GM20000 (cell line): ENCODE data around the gene SERINC5.

ENCODE experiments used
- DNase-seq: peaks from one replicate; pipeline ENCODE4 v3.0.0; 2012; ENCODE audit warnings: low spot score
- TF ChIP-seq, protein P1 (sequence below): IDR thresholded peaks from 2 replicates; pipeline ENCODE4 v1.5.1; 2012; ENCODE audit warnings: mild to moderate bottlenecking, control low read depth; ENCODE audit errors: extremely low read depth, missing control alignments

The SERINC5 gene

GRCh38 chr5:80243567-80243966, 12.3 kb downstream of the SERINC5 start:
- DNase-seq, result no peak
- TF ChIP-seq, protein P1, sequence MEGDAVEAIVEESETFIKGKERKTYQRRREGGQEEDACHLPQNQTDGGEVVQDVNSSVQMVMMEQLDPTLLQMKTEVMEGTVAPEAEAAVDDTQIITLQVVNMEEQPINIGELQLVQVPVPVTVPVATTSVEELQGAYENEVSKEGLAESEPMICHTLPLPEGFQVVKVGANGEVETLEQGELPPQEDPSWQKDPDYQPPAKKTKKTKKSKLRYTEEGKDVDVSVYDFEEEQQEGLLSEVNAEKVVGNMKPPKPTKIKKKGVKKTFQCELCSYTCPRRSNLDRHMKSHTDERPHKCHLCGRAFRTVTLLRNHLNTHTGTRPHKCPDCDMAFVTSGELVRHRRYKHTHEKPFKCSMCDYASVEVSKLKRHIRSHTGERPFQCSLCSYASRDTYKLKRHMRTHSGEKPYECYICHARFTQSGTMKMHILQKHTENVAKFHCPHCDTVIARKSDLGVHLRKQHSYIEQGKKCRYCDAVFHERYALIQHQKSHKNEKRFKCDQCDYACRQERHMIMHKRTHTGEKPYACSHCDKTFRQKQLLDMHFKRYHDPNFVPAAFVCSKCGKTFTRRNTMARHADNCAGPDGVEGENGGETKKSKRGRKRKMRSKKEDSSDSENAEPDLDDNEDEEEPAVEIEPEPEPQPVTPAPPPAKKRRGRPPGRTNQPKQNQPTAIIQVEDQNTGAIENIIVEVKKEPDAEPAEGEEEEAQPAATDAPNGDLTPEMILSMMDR, result no peak

DNA sequence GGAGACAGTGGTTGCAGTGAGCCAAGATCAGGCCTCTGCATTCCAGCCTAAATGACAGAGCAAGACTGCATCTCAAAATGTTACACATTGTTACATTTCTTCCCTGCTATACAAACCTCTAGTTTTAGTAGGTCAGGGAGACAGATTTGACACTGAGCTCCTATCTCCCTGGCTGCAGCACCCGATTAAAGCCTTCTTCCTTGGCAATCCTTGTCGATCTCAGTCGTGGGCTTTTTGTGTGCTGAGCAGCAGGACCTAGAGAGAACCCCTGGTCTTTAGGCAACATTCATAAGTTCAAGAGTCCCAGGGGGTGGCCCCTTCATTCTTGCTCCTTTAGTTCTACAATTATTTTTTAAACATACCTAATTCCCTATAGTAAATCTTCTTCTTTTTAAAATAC, 13.0 kb downstream of the SERINC5 start:
- DNase-seq, result no peak
- TF ChIP-seq, protein P1, result no peak

GRCh38 chr5:80240368-80240986, 15.4 kb downstream of the SERINC5 start:
- no peak for DNase-seq
- TF ChIP-seq, protein P1, result no peak

GRCh38 chr5:80239680-80240367, 16.0 kb downstream of the SERINC5 start:
- DNase-seq, result no peak
- TF ChIP-seq, protein P1, result no peak

DNA sequence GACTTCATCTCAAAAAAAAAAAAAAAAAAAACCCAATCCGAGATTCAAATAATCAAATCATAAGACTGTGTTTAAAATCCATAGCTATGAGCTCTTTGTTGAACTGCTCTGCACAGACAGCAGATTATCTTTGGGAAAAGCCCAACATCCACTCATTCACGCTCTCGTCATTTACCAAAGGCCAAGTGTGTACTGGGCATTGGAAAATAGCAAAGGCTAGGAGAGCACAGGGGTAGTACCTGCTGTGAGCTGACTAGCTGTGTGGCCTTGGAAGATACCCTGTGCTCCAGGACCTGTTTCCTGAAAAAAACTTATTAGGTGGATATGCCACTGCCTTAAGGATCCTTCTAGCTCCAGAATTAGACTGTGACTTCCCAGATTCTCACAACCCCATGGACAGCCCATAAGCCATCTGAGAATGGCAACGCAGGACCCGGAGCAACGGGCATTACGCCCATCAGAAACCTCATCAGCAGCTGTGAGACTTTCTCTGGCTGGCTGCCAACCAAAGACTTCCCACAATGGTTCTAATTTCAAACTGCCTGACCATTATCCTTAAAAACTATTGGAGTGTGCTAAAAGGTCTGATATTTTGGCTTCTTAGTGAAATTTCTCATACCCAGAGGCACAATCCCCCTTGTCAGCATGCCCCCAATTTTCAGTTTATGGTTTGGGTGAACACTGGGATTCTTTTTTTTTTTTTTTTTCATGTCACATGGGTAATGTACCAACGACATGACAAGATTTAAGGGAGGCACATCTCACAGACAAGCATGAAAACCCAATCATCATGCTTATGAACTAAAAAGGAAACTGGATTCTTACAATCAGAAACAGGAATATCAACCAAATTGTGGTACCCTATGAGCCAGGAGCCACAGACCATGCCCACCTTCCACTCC, 16.8 kb downstream of the SERINC5 start:
- DNase-seq, result no peak
- TF ChIP-seq, protein P1, result no peak

GRCh38 chr5:80238097-80238496, 17.8 kb downstream of the SERINC5 start:
- no peak for DNase-seq
- TF ChIP-seq, protein P1, result no peak

DNA sequence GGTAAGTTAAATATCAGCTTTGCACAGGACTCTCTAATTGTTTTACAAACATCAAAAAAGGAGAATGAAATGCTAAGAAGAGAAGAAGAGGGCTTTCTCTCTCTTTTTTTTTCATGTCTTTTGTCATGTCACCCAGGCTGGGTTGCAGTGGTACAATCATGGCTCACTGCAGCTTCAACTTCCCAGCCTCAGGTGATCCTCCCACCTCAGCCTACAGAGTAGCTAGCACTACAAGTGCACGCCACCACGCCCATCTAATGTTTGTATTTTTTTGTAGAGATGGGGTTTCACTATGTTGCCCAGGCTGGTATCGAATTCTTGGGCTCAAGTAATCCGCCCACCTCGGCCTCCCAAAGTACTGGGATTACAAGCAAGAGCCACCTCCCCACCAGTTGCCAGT, 18.6 kb downstream of the SERINC5 start:
- TF ChIP-seq, protein P1, result no peak
- no peak for DNase-seq
